HG03432 (cell line): Measurements from ENCODE around the gene SEPTIN12.
"Not testable (repeated sequence)": the region's sequence is repeated elsewhere in the genome, so short reads cannot be mapped to it uniquely, and the experiment has no call there.

Experiments used
- ATAC-seq: cut with Tn5 transposase; IDR thresholded peaks from one replicate; pipeline ENCODE4 v1.9.1; 2021; ENCODE audit warnings: mild to moderate bottlenecking, moderate library complexity; ENCODE audit not compliant: unreplicated experiment

The SEPTIN12 gene

GRCh38 chr16:4760221-4760910, 27.8 kb downstream of the SEPTIN12 start:
- ATAC-seq = no peak

DNA sequence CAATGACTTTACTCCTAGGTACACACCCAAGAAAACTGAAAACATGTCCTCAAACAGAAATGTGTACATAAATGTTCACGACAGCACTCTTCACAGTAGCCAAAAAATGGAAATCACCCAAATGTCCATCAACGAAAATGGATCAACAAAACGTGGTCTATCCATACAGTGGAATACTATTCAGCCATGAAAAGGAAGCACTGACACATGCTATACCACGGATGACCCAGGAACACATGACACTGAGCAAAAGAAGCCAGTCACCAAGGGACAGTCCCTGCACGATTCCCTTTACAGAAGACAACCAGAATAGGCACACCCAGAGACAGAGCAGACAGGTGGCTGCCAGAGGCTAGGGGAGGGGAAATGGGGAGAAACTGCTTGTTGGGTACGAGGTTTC, 32.5 kb downstream of the SEPTIN12 start:
- no peak for ATAC-seq

DNA sequence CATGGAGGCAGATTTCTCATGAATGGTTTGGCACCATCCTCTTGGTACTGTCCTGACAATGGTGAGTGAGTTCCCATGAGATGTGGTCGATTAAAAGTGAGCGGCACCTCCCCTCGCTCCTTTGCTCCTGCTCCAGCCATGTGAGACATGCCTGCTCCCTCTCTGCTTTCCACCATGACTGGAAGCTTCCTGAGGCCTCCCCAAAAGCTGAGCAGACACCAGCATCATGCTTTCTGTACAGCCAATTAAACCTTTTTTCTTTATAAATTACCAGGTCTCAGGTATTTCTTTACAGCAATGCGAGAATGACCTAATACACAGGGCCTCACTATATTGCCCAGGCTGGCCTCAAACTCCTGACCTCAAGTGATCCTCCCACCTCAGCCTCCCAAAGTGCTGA, 33.3 kb downstream of the SEPTIN12 start:
- ATAC-seq = no peak

- ATAC-seq = no peak
Measured at GRCh38 chr16:4753227-4753626, 34.9 kb downstream of the SEPTIN12 start.

DNA sequence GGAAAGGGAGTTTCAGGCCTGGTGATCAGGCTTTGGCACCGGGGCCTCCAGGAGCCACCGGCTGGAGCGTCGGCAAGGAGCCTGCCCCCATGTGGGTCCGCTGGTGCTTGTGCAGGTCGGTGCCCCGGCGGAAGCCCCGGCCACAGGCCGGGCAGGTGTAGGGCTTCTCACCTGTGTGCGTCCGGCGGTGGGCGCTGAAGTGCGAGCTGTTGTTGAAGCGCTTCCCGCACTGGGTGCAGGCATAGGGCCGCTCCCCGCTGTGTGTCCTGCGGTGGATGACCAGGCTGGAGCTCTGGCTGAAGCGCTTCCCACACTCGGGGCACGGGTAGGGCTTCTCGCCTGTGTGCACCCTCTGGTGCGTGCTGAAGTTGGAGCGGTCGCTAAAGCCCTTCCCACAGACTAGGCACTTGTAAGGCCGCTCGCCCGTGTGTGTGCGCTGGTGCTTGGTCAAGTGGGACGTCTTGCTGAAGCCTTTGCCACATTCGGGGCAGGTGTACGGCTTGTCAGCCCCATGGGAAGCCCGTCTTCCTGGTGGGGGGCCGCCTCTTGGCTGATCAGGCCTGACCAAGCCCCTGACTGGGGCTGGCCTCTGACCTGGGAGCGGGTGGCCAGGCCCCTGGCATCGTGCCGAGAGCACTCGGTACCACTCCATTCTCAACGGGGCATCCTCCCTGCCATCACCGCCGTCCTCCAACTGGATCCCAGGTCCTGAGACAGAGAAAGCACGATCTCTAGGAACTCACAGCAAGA, 35.6 kb downstream of the SEPTIN12 start:
- no peak for ATAC-seq

DNA sequence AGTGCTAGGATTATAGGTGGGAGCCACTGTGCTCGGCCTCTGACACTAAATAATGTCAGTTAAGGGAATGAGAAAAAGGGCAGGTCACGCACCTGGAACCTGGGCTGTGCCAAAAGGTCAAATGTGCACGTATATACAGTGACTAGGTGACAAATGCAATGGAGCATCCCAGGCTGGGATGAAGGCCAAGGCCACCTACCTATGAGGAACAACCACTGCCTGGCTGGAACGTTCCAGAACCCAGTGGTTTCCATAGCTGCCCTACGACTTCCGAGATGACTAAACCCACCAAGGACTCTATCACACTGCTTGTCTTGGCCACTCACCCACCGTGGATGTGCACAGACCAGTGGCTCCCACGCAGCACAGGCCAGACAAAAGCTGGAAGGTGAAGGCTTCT, 37.2 kb downstream of the SEPTIN12 start:
- ATAC-seq = no peak

DNA sequence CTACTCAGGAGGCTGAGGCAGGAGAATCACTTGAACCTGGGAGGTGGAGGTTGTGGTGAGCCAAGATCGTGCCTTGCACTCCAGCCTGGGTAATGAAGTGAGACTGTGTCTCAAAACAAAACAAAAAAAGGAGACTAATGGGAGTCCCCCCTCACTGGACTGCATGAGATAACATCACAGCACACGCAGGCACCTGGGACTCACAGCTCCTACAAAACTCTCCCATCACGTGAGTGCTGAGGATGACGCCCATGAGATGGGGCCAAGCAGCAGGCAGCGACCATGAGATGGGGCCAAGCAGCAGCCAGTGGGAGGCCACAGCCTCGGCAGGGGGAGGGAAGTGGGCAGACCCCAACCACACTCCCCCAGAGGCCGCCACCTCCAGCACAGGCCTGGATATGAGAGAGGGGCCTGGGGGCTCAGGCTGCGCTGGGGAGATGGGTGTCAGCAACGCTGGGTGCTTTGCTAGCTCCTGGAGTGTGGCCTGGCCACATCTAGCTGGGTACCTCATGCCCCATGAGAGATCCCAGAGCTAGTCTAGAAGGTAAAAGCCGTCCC, 38.4 kb downstream of the SEPTIN12 start:
- no peak for ATAC-seq

- no peak for ATAC-seq
Measured at GRCh38 chr16:4748682-4749411, 39.3 kb downstream of the SEPTIN12 start.

GRCh38 chr16:4747906-4748681, 40.1 kb downstream of the SEPTIN12 start:
- ATAC-seq = no peak

DNA sequence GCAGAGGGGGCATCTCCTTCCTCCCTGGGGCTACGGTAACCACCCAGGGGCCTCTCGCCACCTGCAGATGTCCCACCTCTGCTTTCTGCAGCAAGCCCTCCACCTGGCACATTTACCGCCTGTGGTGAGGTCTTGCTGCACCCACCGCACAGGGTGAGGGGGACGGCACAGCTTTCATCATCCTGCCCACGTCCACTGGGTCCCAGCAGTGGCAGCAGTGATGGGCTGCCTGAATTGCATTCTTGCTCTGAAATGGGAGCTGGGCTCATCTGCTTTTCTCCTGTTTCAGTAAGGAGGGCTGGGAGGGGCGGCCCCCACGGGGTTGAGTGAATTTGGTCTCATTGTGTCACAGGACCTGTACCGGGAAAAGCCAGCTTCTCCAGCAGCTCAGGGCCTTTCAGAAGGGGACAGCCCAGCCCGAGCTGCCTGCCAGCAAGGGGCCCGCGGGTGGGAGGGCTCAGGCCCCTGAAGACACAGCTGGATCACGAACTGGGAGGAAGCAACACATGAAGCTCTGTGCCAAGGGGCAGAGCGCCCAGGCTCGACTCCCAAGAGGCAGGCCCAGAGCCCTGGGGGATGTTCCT, 41.1 kb downstream of the SEPTIN12 start:
- no peak for ATAC-seq

DNA sequence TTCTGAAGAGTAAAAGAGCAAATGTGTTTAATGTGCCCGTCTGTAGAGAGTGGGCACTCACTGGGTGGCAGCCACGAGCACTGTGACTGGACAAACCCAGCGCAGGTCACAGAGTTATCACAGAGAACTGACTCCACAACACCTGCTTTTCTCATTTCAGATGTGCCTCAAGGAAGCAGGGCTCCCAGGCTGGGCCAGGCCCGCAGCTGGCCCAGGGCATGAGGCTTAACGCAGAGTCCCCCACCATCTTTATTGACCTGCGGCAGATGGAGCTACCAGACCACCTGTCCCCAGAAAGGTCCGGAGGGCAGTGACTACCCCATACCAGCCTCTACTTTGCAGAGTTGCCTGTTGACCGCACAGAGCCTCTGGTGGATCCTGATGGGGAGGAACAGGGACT, 41.9 kb downstream of the SEPTIN12 start:
- no peak for ATAC-seq

GRCh38 chr16:4745274-4745569, 42.9 kb downstream of the SEPTIN12 start:
- no peak for ATAC-seq

DNA sequence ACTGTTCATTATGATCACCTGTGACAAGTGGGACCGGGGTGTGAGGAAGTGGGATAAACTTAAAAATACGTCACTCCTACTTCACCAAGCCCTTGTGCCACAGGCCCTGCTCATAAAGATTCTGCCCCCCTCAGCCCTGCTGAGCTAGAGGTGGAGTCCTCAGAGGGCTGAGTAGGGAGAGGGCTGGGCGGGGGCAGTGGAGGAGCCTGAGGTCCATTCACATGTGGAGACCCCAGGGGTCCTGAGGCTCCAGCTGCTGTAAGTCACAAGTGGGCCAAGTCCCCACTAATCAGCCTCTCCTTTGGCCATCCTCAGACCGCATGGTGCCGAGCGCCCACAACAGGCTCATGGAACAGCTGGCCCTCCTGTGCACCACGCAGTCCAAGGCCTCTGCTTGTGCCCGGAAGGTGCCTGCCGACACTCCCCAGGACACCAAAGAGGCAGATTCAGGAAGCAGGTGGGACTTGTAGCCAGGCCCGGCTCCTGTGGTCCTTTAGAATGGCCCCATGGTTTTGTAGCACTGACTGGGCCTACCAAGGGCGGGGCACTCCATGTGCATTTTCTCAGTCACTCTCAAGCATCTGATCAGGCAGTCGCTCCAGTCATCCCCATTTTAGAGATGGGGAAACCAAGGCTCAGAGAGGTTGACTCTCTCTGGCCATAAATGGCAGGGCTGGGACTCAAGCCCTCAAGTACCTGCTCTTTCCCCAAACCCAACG, 43.4 kb downstream of the SEPTIN12 start:
- ATAC-seq = no peak

DNA sequence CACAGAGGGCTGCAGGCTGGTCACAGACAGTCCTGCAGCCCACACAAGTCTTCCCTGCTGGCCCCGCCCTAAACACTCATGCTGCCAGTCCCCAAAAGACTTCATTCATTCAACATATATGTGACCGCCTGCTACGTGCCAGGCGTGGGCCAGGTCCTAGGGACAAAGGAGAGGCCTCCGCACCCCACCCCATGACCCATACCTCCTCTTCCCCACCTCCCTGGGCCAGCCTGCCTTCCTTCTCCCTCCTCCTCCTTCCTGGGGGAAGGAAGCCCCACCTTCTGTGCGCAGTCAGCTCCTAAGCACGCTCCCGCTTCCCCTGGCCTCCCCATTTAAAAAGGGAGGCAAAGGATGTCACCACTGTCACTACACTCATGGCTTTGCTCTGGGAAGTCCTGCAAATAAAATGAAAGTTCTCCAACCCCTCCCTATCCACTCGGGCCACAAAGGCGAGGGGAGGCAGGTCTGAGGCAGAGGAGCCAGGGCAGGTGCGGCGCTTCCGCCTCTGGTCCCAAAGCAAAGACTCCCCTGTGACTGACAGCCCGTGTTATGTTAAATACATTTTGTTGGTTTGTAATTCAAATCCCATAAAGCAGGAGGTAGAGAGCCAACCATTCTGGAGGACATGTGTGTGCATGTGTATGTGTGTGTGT, 44.8 kb downstream of the SEPTIN12 start:
- no peak for ATAC-seq

DNA sequence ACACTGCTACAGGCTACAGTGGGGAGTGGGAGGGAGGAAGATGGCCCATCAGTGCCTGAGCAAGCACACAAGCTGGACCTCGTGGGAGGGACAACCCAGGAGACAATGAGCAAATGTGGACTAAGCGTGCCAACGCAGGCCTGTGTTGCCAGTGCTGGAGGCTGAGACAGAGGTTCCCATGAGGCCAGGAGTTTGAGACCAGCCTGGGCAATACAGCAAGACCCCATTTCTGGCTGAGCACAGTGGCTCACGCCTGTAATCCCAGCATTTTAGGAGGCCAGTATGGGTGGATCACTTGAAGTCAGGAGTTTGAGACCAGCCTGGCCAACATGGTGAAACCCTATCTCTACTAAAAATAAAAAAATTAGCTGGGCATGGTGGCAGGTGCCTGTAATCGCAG, 49.8 kb downstream of the SEPTIN12 start:
- ATAC-seq = not testable (repeated sequence)

GRCh38 chr16:4737545-4737944, 50.6 kb downstream of the SEPTIN12 start:
- ATAC-seq = no peak

DNA sequence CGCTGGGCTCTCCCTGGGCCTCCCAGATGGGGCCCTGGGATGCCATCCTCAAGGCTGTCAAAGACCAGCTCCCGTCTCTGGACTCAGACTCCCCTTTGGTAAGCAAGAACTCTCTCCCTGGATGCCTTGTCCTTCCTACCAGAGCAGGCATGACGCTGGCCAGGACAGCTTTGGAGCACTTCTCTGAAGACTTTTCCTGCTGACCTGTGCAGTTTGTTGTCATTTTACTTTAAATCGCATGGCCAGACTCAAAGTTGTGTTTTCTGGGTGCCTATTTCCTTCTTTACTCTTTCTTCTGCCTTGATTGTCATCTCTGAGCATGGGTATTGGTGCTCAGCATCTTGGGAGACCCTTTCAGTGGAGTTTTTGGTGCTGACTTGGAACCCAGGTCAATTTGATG, 51.6 kb downstream of the SEPTIN12 start:
- ATAC-seq = no peak

DNA sequence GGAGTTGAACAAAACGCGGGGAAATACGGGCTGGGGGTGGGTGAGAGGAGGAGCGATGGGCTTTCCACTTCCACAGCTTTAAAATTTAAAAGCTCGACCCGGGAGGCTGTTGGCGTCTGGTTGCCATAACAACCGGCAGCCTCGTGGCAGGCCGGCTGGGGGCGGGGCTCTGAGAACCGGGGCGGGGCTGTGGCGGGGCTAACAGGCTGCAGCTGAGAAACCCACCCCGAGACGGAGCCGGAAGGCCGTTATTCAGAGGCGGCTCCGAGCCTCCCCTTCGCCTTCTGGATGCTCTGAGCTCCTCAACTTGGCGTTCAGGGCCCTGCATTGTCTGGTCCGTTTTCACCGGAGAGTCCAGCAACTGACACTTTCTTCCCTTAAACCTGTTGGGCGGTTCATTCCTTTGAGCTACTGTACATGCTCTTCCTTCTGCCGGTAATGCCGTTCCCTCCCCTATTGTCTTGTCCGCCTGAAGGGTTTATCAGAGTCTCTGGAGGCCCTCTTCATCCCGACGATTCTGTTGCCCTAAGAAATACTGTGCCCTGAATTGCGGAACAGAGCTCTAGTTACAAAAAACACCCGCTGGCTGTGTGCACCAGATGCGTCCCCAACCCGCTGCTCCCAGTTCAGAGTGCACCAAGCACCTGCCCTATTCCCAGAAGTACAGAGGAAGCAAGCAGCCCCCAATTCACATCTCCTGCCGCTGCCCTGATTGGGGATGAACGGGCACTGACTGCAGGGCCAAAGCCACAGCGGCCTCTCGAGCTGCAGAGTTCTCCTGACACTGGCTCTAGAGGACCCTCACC, 53.2 kb downstream of the SEPTIN12 start:
- peak; percentile 66 for ATAC-seq
